PC-3 (cell line): Measurements from ENCODE around the gene GOLGA1.

Source experiments
- CTCF ChIP-seq: fragments of 300-600 bp; sonication (generic); conservative IDR thresholded peaks from 2 replicates; pipeline ENCODE4 v1.5.1; 2017; ENCODE audit warnings: antibody characterized with exemption, low read depth, mild to moderate bottlenecking, low read length
- EZH2 ChIP-seq: fragments of 300-600 bp; sonication (generic); IDR thresholded peaks from one replicate; pipeline ENCODE4 v1.6.1; 2017; ENCODE audit warnings: antibody characterized with exemption, mild to moderate bottlenecking, low read length; ENCODE audit not compliant: unreplicated experiment

DNA sequence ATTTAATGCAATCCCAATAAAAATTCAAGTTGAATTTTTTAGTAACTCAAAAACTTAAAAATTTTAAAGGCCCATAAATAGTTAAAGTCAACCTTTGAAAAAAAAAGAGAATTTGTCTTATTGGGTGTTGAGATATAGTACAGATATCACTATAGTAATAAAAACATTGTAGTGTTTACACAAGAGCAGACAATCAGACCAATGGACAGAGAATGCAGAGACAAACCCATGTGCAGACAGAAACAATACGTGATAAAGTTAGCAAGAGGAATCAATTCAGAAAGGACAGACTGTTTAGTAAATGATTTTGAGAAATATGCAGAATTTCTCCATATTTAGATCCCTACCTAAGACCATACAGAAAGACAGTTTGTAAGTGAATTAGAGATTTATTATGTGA, 33.9 kb downstream of the GOLGA1 start:
- TF ChIP-seq CTCF (no peak), EZH2 (no peak)
